HG03060 (cell line): ENCODE results near the gene TP53TG3D.
"Not testable (repeated sequence)": the region's sequence is repeated elsewhere in the genome, so short reads cannot be mapped to it uniquely, and the experiment has no call there.

Source experiments
- ATAC-seq: cut with Tn5 transposase; IDR thresholded peaks from one replicate; pipeline ENCODE4 v1.9.1; 2021; ENCODE audit warnings: low read depth, moderate number of reproducible peaks; ENCODE audit not compliant: unreplicated experiment

TP53TG3D gene

GRCh38 chr16:32252986-32253385 is at the start of gene TP53TG3D:
Gene TP53TG3D, plus strand, starts transcription at chr16:32253286. Its CDS starts 68 bp downstream, at chr16:32253354.
- ATAC-seq, result not testable (repeated sequence)

- not testable (repeated sequence) for ATAC-seq
These were observed 421 bp downstream of the TP53TG3D start for GRCh38 chr16:32253507-32253906.

GRCh38 chr16:32261526-32261925 is 8.4 kb downstream of the TP53TG3D start:
- ATAC-seq, result not testable (repeated sequence)

GRCh38 chr16:32263552-32263951 is 10.5 kb downstream of the TP53TG3D start:
- ATAC-seq, result not testable (repeated sequence)

- not testable (repeated sequence) for ATAC-seq
These were observed 28.8 kb downstream of the TP53TG3D start for GRCh38 chr16:32281910-32282309.

GRCh38 chr16:32283024-32283423 is 29.9 kb downstream of the TP53TG3D start:
- not testable (repeated sequence) for ATAC-seq

GRCh38 chr16:32283917-32284495 is 30.9 kb downstream of the TP53TG3D start:
- ATAC-seq, result not testable (repeated sequence)

GRCh38 chr16:32284800-32285796 is 32.0 kb downstream of the TP53TG3D start:
- not testable (repeated sequence) for ATAC-seq

GRCh38 chr16:32286193-32286592 is 33.1 kb downstream of the TP53TG3D start:
- ATAC-seq, result not testable (repeated sequence)

- ATAC-seq, result not testable (repeated sequence)
These were observed 34.7 kb downstream of the TP53TG3D start for GRCh38 chr16:32287743-32288142.

- not testable (repeated sequence) for ATAC-seq
These were observed 36.1 kb downstream of the TP53TG3D start for GRCh38 chr16:32289197-32289596.

- not testable (repeated sequence) for ATAC-seq
These were observed 49.7 kb downstream of the TP53TG3D start for GRCh38 chr16:32302776-32303175.
